GM21390 (cell line): ENCODE results near the gene KCTD21.

Source experiments
- ATAC-seq: cut with Tn5 transposase; IDR thresholded peaks from one replicate; pipeline ENCODE4 v1.9.1; 2021; ENCODE audit not compliant: unreplicated experiment

The KCTD21 gene

DNA sequence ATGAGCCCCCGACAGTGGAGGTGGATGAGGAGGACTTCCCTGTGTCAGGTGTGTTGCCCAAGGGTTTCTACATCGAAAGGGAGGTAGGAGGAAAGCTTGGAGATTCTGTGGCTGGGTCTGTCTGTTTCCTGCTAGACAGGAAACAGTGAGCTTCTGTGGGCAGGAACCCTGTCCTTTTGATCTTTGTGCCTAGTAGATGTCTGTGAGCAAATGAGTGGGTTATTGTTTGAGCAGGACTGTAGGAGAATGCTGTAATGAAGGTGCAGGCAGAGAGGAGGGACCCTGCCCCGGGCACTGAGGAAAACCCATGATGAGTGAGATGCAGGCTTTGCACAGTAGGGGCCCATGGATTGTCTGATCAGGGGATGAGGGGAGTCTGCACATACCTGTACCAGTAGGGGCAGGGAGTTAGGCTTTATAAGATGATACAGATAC lies 14.3 kb upstream of the KCTD21 start:
- no peak for ATAC-seq

DNA sequence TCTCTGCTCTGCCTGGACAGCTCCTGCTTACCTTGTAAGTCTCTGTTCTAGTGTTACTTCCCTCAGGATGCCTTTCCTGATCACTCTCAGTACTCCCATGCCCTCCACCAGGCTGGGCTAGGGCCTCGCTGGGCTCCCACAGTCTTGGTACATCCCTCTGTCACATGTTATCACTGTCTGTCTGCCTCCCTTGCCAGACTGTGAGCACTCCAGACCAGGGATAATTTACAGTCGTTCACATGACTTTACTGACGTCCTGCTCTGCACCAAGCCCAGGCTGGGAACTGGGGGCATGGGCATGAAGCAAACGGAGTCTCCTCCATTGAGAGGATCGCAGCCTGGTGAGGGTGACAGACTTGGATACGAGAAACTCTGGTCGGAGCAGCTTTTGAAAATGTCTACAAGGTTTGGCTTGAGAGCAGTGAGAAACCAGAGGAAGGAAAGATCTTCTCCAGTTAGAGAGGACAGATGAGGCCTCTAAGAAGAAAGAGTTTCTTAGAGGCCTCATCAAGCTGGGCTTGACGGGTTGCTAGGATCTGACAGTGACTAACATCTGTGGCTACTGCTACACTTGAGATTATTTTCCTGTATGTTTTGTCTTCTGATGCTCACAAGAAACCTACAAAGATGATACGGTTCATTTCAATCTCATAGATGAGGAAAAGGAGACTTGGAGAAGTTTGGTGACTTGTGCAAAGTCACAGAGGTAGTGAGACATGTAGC lies 12.8 kb upstream of the KCTD21 start:
- ATAC-seq, result no peak

DNA sequence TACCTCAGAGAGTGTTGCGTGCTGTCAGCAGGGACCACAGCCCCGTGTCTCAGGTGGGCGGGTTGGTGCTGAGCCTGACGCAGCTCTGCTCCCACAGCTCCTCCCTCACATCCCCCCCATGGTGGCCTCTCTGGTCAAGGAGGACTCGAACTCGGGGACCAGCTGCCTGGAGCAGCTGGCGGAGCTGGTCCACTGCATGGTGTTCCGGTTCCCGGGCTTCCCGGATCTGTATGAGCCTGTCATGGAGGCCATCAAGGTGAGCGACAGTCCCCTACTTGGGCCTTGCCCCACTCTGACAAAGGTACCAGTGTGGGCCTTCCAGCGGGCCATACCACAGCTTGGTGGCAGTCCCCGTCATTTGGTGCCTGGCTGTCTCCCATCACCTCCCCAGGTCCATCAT lies 12.1 kb upstream of the KCTD21 start:
- no peak for ATAC-seq

DNA sequence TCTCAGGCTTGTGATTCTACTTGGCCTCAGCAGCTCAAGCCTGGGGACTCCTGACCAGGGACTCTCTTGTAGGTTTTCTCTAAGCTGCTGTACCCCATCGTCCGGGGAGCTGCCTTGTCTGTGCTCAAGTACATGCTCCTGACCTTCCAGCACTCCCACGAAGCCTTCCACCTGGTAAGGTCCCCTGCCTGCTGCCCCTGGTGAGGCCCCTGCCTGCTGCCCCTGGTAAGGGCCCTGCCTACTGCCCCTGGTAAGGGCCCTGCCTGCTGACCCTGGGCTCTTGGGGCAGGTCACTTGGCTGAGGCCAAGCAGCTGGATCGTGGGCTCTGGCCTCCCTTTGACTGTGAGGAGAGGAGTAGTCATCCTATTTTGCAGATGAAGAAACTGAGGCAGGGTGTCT lies 11.6 kb upstream of the KCTD21 start:
- no peak for ATAC-seq

DNA sequence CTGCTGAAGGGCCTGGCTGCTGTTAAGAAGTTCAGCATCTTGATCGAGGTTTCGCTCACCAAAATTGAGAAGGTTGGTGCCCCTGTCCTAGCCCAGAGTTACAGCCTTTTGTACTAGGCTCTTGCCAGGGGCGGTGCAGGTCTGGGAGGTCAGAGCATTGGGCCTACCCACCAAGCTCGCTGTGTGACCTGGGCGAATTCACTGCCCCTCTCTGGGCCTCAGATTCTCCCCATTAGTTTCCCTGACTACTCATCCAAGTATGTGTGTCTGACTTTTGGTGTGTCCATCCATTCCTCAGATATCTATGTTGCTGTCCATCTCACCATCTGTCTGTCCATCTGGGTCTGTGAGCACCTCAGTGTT lies 11.2 kb upstream of the KCTD21 start:
- ATAC-seq, result no peak

DNA sequence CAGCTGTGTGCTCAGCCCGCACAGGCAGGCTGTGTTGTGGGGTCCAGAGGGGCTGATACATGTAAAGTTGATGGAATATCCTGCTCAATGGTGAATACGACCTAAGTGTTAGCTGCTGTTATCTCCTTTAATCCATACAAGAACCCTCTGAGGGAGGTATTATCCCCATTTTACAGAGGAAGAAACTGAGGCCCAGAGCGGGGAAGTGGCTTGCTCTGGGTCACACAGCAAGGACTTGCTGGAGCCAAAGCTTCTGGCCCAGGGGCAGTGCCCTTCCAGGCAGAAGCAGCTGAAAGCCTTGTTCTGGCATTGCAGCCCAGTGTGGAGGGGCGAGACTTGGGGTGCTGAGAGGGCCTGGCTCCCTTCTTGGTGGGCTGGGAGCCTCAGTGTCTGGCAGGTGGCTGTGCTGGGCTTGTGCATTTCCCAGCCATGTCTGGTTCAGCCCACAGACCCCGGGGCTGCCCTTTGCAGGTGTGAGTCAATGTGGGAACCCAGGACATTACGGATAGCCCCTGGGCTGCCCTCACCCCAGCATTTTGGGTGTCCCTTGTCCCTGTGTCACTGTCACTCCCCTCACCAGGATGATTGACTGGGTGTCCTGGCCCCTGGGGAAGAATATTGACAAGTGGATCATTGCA lies 10.7 kb upstream of the KCTD21 start:
- no peak for ATAC-seq

DNA sequence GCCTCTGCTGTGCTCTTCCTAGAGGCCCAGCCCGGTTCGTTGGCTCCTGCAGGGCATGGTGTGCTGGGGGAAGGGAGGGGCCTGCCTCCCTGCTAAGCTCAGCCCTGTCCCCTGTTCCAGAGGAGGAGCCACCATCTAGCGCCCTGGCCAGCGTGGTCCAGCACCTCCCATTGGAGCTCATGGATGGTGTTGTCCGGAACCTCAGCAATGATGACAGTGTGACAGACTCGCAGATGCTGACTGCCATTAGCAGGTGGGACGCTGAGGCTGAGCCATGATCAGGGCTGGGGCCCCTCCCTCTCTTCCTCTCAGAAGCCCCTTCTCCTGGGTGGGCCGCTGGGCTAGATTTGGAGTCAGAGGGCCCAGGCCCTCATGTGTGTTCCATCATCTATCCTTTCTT lies 9.4 kb upstream of the KCTD21 start:
- ATAC-seq, result no peak

DNA sequence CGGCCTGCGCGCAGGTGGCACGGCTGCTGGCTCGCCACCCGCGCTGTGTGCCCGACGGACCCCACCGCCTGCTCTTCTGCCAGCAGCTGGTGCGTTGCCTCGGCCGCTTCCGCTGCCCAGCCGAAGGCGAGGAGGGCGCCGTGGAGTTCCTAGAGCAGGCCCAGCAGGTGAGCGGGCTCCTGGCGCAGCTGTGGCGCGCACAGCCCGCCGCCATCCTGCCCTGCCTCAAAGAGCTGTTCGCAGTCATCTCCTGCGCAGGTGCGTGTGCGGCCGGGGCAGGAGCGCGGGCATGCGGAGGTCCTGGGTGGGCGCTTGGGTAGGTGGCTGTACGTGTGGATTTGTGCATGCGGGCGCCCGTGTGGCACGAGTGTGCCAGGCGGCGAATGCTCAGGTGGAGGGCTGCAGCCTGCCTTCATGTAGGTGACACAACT lies 8.2 kb upstream of the KCTD21 start:
- no peak for ATAC-seq

DNA sequence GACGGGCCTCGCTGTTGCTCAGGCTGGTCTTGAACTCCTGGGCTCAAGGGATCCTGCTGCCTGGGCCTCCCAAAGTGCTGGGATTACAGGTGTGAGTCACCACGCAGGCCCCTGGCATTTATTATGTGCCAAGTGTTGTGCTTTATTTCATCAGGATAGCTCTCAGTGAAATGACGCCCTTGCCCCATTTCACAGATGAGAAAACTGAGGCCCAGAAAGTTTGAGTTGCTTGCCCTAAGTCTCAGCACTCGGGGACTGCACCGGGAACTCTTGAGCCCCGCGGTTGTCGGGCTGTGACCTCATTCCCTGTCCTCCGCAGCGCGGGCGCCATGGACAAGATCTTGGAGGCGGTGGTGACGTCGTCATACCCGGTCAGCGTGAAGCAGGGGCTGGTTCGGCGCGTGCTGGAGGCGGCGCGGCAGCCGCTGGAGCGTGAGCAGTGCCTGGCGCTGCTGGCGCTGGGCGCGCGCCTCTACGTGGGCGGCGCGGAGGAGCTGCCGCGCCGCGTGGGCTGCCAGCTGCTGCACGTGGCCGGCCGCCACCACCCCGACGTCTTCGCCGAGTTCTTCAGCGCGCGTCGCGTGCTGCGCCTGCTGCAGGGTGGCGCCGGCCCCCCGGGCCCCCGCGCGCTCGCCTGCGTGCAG lies 7.6 kb upstream of the KCTD21 start:
- ATAC-seq, result no peak

DNA sequence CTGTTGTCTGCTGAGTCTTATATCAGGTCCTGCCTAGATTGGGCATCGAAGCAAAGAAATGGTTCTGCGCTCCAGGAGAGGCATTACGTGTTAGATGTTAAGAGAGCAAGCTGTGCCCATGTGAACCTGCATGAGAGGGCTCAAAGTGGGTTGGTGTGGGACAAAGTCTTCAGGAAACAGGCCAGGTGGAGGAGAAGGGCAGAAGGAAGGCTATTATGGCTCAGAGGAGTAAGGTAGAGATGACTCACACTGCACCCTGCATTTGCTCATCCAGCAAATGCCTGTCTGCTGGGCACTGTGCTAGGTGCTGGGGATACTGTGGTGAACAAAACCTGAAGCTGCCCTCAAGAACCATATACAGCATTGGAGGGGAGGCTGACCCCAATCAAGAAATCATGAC lies 6.1 kb upstream of the KCTD21 start:
- no peak for ATAC-seq

DNA sequence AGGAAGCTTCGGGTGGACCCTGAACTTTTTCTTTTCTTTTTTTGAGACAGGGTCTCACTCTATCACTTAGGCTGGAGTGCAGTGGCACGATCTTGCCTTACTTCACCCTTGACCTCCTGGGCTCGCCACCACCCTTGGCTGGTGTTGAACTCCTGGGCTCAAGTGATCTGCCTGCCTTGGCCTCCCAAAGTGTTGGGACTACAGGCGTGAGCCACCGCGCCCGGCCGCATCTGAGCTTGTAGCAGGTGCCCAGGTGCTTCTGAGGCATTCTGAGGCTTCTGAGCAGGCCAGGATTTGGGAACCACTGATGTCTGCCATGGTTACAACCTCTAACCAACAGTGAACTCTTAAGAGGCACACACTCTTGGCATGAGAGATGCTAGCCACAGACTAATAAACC lies 5.4 kb upstream of the KCTD21 start:
- no peak for ATAC-seq

DNA sequence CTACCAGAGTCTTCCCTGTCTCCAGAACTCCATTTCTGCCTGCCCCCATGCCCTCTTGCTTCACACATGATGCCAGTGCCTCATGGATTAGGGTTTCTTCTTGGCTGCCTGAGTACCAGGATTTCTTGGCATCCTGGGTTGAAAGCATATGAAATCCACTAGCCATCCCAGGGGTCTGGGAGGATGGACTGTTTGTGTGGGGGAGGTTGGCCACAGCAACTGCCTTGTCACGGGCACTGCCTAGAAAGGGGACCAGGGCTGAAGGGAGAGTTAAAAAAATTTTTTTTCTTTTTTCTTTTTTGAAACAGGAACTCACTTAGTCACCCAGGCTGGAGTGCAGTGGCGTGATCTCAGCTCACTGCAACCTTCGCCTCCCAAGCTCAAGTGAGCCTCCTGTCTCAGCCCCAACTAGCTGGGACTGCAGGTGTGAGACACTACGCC lies 4.5 kb upstream of the KCTD21 start:
- no peak for ATAC-seq

DNA sequence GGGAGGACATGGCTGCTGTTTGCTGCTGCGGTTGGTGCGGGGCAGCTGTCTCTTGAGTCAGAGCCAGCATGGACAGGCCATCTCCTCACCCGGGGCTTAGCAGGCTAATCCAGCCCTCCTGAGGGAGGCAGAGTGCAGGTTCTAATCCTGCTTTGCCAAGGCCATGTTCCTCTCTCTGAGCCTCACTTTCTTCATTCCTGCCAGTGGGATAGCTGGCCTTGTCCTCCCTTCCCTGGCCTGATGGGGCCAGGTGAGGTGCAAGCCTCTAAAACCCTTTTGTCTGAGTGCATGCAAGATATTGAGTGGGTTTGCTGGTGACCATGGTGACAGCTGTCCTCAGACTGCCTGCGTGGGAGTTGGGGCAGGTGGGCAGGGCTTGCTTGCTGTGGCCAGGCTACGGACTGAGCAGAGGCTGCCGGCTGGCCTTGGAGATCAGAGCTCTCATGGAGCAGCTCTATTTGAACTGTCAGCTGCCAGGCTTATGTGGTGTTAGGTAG lies 3.8 kb upstream of the KCTD21 start:
- no peak for ATAC-seq

DNA sequence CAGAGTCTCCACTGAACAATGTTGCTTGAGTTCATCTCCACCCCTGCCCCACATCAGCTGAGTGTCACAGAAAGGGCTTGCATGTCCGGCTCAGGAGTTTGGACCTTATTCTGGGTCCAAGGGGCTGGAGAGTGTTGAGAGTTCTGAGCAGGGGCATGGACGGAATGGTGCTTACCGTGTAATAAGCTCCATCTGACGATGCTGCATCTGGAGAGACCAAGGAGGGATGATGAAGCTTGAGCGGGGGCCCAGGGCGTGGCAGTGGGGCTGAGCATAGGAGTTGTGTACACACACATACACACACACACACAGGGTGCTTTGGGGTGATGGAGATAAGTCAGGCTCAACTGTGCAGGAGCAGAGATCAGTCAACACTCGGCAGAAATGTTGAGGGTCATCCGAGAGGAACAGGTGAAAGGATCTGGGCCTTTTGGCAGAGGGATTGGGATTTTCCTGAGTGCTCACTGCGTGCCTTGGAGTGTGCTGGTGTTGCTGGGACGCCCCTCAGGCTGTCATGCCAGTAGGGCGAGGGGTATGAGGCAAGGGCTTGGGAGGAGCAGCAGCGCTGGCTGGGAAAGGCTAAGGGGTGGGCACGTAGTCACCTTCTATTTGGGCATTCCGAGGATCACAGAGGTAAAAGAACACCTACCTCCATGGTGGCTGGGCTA lies 2.6 kb upstream of the KCTD21 start:
- no peak for ATAC-seq

DNA sequence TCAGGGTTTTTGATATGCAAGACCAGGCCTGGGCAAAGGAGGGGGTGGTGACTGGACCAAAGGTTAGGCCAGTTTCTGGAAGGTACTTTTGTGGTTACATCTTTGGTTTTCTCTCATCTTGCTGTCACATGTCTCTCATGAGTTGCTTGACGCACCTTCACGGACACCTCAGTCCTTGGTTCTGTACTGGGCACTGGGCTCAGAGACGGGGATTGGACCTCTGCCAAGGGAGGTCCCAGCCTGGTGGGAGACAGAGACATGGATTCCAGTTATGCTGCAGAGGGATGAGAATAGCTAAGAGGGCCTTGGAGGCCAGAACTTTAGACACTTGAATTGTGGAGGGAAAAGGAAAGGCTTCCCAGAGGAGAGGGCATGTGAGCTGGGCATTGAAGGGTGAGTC lies 1.9 kb upstream of the KCTD21 start:
- no peak for ATAC-seq

DNA sequence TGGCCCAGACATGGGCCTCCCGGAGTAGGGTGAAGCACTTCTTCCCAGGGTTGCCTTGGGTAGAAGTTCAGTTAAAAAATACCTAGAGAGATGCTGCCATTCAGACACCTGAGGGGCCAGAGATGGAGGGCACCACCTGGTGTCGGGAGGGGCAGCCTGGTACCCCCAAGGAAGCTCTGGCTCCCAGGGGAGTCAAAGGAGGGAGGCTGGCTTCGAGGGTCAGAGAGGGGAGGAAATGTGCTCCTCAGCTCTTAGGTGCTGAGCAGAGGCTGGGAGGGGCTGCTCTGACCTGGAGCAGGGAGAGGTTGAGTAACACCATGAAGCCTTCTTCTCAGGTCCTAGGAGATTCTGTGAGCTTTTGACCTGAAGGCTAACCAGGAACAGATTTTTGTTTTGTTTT lies 1.4 kb upstream of the KCTD21 start:
- no peak for ATAC-seq

DNA sequence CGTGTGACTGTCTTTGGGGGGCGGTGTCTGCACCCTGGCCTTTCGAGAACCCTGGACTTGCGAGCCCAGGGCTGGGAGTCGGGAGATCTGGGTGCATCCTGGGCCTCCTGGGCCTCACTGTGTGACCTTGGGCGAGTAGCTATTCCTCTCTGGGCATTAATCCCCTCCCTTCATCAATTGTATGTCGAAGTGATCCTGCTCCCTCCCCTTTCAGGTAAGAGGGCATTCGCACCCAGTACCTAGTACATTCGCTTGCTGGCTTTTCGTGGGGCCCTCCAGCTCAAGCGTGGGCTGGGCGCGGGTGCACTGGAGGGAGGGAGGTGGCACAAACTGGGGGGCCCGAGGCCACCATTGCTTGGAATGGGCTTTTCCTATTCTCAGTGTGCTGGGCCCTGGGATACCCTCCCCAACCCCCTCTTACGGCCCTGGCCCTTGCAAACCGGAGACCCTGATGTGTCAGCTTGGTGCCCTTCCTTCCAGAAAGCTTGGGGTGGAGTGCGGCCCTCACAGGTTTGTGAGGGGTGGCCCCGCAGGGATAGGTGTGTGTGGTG lies 823 bp upstream of the KCTD21 start:
- no peak for ATAC-seq

DNA sequence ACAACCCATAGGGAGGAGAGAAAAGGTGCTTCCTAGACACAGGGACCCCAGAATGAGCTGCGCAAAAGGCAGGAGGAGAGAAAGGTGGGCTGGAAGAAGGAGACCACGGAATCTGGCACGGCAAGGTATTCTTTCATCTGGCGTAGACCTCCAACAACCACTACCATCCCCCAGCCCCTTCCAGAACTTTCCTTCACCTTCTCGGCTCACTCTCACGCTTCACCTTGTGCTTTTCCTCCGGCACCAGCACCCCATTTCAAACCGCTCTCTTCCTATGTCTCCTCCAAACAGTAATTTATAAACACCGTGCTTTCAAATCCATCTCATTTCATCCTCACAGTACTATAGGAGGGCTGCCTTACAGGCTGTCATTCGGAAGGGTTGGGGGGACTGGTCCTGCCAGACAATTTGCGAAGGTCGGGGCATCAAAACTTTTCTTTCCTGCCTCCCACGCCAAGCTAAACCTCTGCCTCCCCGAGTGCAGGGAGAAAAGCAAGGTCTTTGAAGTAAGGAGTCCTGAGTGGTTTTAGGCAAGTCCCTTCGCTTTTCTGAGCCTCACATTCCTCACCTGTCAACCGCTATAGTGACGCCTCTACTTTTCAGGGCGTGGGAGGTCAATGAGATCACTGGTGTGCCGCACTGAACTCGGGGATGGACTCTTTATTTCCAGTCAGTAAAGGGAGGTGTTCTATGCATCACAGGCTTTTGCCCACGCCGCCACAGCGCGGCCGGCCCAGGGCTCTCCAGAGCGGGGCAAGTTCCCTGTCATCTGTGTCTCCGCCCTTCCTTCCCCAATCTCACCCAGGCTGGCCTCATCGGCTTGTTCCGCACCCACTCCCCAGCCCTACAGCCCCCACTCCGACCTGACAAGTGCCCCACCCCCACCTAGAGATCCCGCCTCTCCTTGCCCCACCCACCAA lies 800 bp downstream of the KCTD21 start:
- peak; percentile 14 for ATAC-seq

DNA sequence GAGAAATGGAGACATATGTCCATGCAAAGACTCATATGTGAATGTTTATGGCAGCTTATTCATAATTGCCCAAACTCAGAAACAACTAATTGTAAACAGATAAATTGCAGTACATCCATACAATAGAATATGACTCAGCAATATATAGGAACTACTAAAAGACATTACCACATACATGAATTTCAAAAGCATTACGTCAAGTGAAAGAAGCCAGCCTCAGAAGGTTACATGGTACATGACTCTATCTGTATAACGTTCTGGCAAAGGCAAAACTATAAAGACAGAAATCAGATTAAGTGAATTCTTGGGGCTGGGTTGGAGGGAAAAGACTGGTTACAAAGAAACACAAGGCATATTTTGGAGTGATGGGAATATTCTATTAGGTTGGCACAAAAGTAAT lies 7.2 kb downstream of the KCTD21 start:
- ATAC-seq, result no peak

DNA sequence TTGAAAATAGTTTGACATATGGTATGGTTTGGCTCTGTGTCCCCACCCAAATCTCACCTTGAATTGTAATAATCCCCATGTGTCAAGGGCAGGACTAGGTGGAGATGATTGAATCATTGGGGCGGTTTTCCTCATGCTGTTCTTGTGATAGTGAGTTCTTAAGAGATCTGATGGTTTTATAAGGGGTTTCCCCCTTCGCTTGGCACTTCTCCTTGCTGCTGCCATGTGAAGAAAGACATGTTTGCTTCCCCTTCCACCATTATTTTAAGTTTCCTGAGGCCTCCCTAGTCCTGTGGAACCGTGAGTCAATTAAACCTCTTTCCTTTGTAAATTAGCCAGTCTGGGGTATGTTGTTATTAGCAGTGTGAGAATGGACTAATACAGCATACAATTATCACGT lies 7.7 kb downstream of the KCTD21 start:
- no peak for ATAC-seq
